ENCODE measurements around the gene DLG2. TPM values are rescaled to one million over a fixed set of nuclear protein-coding genes. Genes with fewer than 3 reads are reported as not detected.

Gene DLG2
- total RNA-seq, 3 donors from 2014 or later (not counting 1 experiment from before 2014, with no cell fraction given) = 1.7 to 2.9 (median 2.2) TPM

DNA sequence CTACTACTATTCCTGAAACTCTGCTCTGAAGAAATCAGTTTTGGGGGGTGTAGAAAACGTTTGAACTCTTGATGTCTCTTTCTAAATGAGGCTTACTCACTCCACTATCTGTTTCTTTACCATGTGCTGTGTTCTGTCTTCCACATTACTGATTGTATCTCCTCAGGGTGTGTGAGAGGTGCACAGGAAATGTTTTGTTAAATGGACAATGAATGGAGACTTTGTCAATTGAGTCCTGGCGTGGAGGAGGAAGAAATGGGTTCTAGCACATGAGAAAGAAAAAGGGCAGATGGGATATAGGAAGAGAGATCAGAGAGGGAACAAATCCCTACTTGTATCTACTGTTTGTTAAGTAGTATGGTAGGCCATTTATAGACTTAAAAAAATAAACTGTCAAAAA, 1763.9 kb downstream of the DLG2 start:
- Mint-ChIP-seq H3K36me3 (no peaks in the 10 kb centered on the region), H3K9me3 (peaks cover 14 to 20% of the 10 kb centered on the region in 2 donors), H3K4me1 (no peaks in the 10 kb centered on the region), H3K27ac (no peak overlapping the region), H3K4me3 (no peak overlapping the region), H3K27me3 (ENCODE audit: low read depth in 2 of 2) (no peaks in the 10 kb centered on the region)
- Histone ChIP-seq H3K27me3 (ENCODE audit: control insufficient read depth, insufficient read depth, low read length) (no peaks in the 10 kb centered on the region), H3K36me3 (ENCODE audit: control insufficient read depth, insufficient read depth, low read length) (no peaks in the 10 kb centered on the region), H3K4me1 (ENCODE audit: control insufficient read depth, insufficient read depth, low read length) (no peaks in the 10 kb centered on the region), H3K27ac (ENCODE audit: low read length) (no peak overlapping the region), H3K9me3 (ENCODE audit: control insufficient read depth, insufficient read depth, low read length) (no peaks in the 10 kb centered on the region), H3K4me3 (ENCODE audit: low read length) (no peak overlapping the region)
- WGBS (ENCODE audit: insufficient coverage) = 69% methylated on average over 1 of the region's 2 CpGs
- no peak for DNase-seq
- ATAC-seq = no peak
- intact Hi-C loops (cut with micrococcal nuclease) = no loop called here
- no peak for TF ChIP-seq CTCF (IDR thresholded peaks at IDR 0.05)

DNA sequence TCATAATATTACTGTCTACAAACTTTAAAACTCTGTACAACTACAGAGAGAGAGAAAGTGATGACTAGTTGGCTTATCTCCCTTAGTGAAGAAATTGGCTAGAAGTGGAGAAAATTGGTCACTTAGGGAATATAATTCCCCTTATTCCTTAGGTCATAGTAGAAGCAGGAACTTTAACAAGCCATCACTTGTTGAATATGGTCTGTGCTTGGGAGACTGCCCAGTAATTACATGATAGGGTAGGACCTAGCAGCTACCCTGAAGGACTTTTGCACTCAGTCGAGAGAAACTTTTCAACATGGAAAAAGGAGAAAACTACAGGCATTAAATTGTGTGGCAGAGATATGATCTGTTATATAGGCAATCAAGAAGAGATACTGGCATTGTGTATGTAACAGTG, 1764.5 kb downstream of the DLG2 start:
- H3K4me3 ChIP-seq (ENCODE audit: low read length) = no peak overlapping the region
- no peaks in the 10 kb centered on the region for H3K27me3 ChIP-seq (ENCODE audit: control insufficient read depth, insufficient read depth, low read length)
- H3K36me3 Mint-ChIP-seq = no peaks in the 10 kb centered on the region
- intact Hi-C loops (cut with micrococcal nuclease) = no loop called here
- TF ChIP-seq CTCF (IDR thresholded peaks at IDR 0.05) = no peak
- no peak overlapping the region for H3K27ac ChIP-seq (ENCODE audit: low read length)
- no peaks in the 10 kb centered on the region for H3K4me1 ChIP-seq (ENCODE audit: control insufficient read depth, insufficient read depth, low read length)
- H3K27ac Mint-ChIP-seq = no peak overlapping the region
- no peaks in the 10 kb centered on the region for H3K4me1 Mint-ChIP-seq
- H3K4me3 Mint-ChIP-seq = no peak overlapping the region
- 79% methylated on average over 1 of the region's 1 CpG for WGBS (ENCODE audit: insufficient coverage)
- H3K27me3 Mint-ChIP-seq (ENCODE audit: low read depth in 2 of 2) = no peaks in the 10 kb centered on the region
- no peaks in the 10 kb centered on the region for H3K9me3 ChIP-seq (ENCODE audit: control insufficient read depth, insufficient read depth, low read length)
- peaks cover 14 to 20% of the 10 kb centered on the region in 2 donors for H3K9me3 Mint-ChIP-seq
- DNase-seq = no peak
- H3K36me3 ChIP-seq (ENCODE audit: control insufficient read depth, insufficient read depth, low read length) = no peaks in the 10 kb centered on the region
- no peak for ATAC-seq

DNA sequence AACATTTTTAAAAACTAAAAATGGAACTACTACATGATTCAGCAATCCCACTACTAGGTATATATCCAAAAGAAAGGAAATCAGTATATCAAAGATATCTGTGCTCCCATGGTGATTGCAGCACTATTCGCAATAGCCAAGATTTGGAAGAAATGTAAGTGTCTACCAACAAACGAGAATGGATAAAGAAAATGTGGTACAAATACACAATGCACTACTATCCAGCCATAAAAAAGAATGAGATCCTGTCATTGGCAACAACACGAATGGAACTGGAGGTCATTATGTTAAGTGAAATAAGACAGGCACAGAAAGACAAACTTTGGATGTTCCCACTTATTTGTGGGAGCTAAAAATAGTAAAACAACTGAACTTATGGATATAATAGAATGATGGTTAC, 1765.1 kb downstream of the DLG2 start:
- Mint-ChIP-seq H3K4me3 (no peak overlapping the region), H3K4me1 (no peaks in the 10 kb centered on the region), H3K27me3 (ENCODE audit: low read depth in 2 of 2) (no peaks in the 10 kb centered on the region), H3K36me3 (no peaks in the 10 kb centered on the region), H3K27ac (no peak overlapping the region), H3K9me3 (peaks cover 14 to 20% of the 10 kb centered on the region in 2 donors)
- H3K36me3 ChIP-seq (ENCODE audit: control insufficient read depth, insufficient read depth, low read length) = no peaks in the 10 kb centered on the region
- H3K4me1 ChIP-seq (ENCODE audit: control insufficient read depth, insufficient read depth, low read length) = no peaks in the 10 kb centered on the region
- no peaks in the 10 kb centered on the region for H3K27me3 ChIP-seq (ENCODE audit: control insufficient read depth, insufficient read depth, low read length)
- ATAC-seq (no peak), DNase-seq (no peak)
- H3K27ac ChIP-seq (ENCODE audit: low read length) = no peak overlapping the region
- no peak overlapping the region for H3K4me3 ChIP-seq (ENCODE audit: low read length)
- 78% methylated on average over 3 of the region's 3 CpGs for WGBS (ENCODE audit: insufficient coverage)
- intact Hi-C loops (cut with micrococcal nuclease) = no loop called here
- H3K9me3 ChIP-seq (ENCODE audit: control insufficient read depth, insufficient read depth, low read length) = no peaks in the 10 kb centered on the region
- TF ChIP-seq CTCF (IDR thresholded peaks at IDR 0.05) = no peak

GRCh38 chr11:83858694-83859093, 1768.5 kb downstream of the DLG2 start:
- Histone ChIP-seq H3K27ac (ENCODE audit: low read length) (no peak overlapping the region), H3K4me1 (ENCODE audit: control insufficient read depth, insufficient read depth, low read length) (no peaks in the 10 kb centered on the region), H3K27me3 (ENCODE audit: control insufficient read depth, insufficient read depth, low read length) (no peaks in the 10 kb centered on the region), H3K9me3 (ENCODE audit: control insufficient read depth, insufficient read depth, low read length) (no peaks in the 10 kb centered on the region), H3K36me3 (ENCODE audit: control insufficient read depth, insufficient read depth, low read length) (no peaks in the 10 kb centered on the region), H3K4me3 (ENCODE audit: low read length) (no peak overlapping the region)
- intact Hi-C loops (cut with micrococcal nuclease) = no loop called here
- no peak for ATAC-seq
- no peaks in the 10 kb centered on the region for H3K36me3 Mint-ChIP-seq
- no peak for TF ChIP-seq CTCF (IDR thresholded peaks at IDR 0.05)
- H3K4me1 Mint-ChIP-seq = no peaks in the 10 kb centered on the region
- H3K27ac Mint-ChIP-seq = no peak overlapping the region
- no peak for DNase-seq
- no peaks in the 10 kb centered on the region for H3K27me3 Mint-ChIP-seq (ENCODE audit: low read depth in 2 of 2)
- WGBS (ENCODE audit: insufficient coverage) = 71% methylated on average over 1 of the region's 1 CpG
- H3K4me3 Mint-ChIP-seq = no peak overlapping the region
- peaks cover 10 to 15% of the 10 kb centered on the region in 2 donors for H3K9me3 Mint-ChIP-seq
